NB4 (cell line): ENCODE results near the gene SMU1.
"Not testable (repeated sequence)": the region's sequence is repeated elsewhere in the genome, so short reads cannot be mapped to it uniquely, and the experiment has no call there.

Experiments
- DNase-seq: peaks from one replicate; pipeline ENCODE4 v3.0.0; 2010; ENCODE audit warnings: low read depth
- H3K4me3 ChIP-seq: one replicate; pipeline ENCODE4 v1.5.1; 2011; ENCODE audit warnings: mild to moderate bottlenecking, low read depth, low read length, moderate library complexity
- MYC ChIP-seq: IDR thresholded peaks from 2 replicates; pipeline ENCODE4 v1.6.1; 2011; ENCODE audit warnings: low read depth, low read length
- POLR2A ChIP-seq: IDR thresholded peaks from 2 replicates; pipeline ENCODE4 v1.6.1; 2011; ENCODE audit warnings: mild to moderate bottlenecking; ENCODE audit not compliant: insufficient read length; ENCODE audit errors: extremely low read depth
- TF ChIP-seq, protein P1 (sequence below): IDR thresholded peaks from 2 replicates; pipeline ENCODE4 v1.6.1; 2011; ENCODE audit warnings: low read depth, low read length
- TF ChIP-seq, protein P2 (sequence below): IDR thresholded peaks from one replicate; pipeline ENCODE4 v1.5.1; 2012; ENCODE audit warnings: low read depth, low read length

Gene SMU1

DNA sequence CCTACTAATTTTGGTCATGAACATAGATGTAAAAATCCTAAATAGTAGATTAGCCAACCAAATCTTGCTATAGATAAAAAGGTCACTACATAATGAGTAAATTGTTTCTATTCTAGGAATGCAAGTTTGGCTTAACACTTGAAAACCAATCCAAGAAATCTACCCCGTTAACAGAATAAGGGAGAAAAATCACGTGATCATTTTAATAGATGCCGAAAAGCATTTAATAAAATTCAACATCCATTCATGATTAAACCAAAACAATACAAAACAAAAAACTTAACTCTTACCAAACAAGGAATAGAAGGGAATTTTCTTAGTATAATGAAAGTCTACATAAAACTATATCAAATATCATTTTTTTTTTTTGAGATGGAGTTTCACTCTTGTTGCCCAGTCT is 20.7 kb upstream of the SMU1 start:
- TF ChIP-seq, protein P1, sequence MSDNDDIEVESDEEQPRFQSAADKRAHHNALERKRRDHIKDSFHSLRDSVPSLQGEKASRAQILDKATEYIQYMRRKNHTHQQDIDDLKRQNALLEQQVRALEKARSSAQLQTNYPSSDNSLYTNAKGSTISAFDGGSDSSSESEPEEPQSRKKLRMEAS = no peak
- TF ChIP-seq POLR2A (no peak), MYC (no peak)
- TF ChIP-seq, protein P2, sequence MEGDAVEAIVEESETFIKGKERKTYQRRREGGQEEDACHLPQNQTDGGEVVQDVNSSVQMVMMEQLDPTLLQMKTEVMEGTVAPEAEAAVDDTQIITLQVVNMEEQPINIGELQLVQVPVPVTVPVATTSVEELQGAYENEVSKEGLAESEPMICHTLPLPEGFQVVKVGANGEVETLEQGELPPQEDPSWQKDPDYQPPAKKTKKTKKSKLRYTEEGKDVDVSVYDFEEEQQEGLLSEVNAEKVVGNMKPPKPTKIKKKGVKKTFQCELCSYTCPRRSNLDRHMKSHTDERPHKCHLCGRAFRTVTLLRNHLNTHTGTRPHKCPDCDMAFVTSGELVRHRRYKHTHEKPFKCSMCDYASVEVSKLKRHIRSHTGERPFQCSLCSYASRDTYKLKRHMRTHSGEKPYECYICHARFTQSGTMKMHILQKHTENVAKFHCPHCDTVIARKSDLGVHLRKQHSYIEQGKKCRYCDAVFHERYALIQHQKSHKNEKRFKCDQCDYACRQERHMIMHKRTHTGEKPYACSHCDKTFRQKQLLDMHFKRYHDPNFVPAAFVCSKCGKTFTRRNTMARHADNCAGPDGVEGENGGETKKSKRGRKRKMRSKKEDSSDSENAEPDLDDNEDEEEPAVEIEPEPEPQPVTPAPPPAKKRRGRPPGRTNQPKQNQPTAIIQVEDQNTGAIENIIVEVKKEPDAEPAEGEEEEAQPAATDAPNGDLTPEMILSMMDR = no peak
- no peak overlapping the region for H3K4me3 ChIP-seq

DNA sequence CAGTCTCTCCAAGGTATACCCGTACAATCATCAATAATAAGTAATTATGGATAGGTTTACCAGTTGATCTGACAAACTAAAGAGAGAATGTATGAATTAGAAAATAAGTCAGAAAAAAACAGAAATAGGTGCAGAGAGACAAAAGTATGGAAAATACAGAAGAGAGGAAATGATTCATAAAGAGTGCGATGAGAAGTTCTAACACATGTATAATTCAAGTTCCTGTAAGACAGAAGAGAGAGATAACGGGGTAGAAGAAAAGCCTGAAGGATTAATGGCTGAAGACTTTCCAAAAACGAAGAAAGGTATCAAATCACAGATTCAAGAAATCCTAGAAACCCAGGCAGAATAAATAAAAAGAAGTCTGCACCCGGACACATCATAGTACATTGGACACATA is 16.2 kb upstream of the SMU1 start:
- H3K4me3 ChIP-seq = no peak overlapping the region
- TF ChIP-seq, protein P1 = no peak
- TF ChIP-seq, protein P2 = no peak
- TF ChIP-seq MYC (no peak), POLR2A (no peak)
- no peak for DNase-seq

More for the DNA sequence above, 20.7 kb upstream of the SMU1 start:
- no peak for DNase-seq

DNA sequence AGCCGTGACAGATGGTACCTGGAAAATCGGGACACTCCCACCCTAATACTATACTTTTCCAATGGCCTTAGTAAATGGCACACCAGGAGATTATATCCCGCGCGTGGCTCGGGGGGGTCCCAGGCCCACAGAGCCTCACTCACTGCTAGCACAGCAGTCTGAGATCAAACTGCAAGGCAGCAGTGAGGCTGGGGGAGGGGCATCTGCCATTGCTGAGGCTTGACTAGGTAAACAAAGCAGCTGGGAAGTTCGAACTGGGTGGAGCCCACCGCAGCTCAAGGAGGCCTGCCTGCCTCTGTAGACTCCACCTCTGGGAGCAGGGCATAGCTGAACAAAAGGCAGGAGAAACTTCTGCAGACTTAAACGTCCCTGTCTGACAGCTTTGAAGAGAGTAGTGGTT is 9.2 kb upstream of the SMU1 start:
- not testable (repeated sequence) for H3K4me3 ChIP-seq

DNA sequence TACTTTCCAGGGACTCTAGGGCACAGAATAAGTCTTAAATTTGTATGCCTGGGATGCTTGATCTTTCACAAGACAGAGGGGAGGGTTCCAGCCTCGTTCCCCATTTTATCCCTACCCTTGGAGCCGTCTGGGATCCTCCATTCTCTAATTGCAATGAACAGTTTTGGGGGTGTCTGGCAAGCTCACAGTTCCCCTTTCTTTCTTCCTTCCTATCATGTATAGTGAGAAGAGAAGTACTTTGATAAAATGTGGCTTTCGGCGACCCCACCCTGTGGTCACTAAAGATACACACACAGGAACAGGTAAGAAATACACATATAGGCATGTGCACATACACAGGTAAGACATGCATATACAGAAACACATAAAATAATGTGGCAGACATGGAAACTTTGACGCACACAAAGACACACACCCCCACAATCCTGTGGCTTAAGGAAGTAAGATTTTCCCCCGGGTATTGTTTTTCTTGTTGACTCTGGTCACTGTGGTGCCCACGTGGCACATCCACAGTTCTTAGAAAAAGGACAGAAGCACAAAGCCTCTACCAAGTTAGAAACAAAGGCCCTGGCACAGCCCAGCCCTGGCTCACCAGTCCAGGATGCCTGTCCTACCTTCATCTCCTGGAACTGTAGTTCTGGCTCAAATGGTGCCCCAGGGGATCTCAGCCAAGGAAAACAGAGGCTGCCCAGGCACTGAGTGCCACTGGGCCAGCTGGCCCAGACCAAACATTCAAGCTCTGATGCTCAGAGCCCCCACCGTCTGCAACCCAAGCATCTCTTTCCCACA is 6.3 kb upstream of the SMU1 start:
- H3K4me3 ChIP-seq = no peak overlapping the region
- DNase-seq = peak; percentile 47
- TF ChIP-seq, protein P2 = no peak
- TF ChIP-seq MYC (no peak), POLR2A (no peak)
- TF ChIP-seq, protein P1 = no peak

More for the DNA sequence above, 9.2 kb upstream of the SMU1 start:
- DNase-seq = not testable (repeated sequence)

DNA sequence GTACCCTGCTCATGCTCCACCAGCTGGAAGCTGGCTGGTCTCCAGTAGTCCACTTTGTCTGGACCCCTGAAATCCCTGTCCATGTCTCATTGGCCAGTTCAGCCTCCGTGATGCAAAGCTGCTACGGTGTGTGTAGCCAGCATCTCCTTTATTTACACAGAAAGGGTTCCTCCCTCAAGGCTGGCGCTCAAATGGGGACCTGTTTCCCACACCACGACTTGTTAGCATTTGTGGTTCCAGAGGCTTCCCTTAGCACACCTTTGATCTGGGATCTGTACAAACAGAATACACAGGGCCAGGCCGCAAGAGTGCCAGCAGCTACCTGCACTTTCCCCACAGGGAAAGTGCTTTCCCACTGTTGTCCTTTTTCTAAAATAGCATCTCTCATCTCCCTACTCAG is 5.7 kb upstream of the SMU1 start:
- TF ChIP-seq, protein P2 = no peak
- TF ChIP-seq, protein P1 = no peak
- TF ChIP-seq MYC (no peak), POLR2A (no peak)
- no peak for DNase-seq
- no peak overlapping the region for H3K4me3 ChIP-seq

DNA sequence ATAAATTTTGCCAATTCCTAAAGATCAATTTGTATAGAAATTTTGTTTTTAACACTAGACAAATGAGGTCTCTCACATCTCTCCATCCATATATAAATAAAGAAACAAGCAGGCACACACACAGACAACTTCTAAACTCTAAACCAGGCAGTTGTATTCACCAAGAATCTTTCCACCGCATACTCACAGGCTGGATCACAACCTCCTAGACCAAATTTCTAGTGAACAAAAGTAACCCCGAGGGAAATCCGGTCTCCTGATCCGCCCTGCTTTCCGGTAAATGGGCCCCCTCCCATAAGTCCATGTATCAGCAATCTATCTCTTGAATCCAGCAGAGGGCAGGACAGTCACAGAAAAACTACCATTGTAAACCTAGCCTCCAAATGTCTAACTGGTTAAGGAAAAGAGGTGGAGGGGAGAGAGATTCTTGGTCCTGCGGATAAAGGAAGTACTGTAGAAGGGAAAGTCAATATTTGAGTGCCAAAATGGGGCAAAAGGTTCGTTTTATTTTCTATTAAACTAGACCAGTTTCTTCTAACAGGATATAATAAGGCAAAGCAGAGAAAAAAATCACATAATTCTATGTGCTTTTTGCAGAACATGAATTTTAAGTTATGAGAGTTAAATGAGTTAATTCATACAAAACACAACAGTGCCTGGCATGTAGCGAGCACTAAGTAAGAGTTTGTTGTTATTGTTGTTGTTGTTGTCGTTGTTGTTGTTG is 4.8 kb upstream of the SMU1 start:
- TF ChIP-seq, protein P2 = peak; percentile 94
- TF ChIP-seq, protein P1 = peak; percentile 72
- peak; percentile 41 for TF ChIP-seq POLR2A
- peak; percentile 83 for TF ChIP-seq MYC
- peak overlapping the region; percentile 37 for H3K4me3 ChIP-seq
- DNase-seq = peak; percentile 98
